ENCODE measurements around the gene POLR1D. TPM values are rescaled to one million over a fixed set of nuclear protein-coding genes. Genes with fewer than 3 reads are reported as not detected.

Gene POLR1D
- total and polyA plus RNA-seq, 2 experiments from 2014 or later, result 53.0 to 66.8 TPM

GRCh38 chr13:27631665-27632064 is 10.0 kb downstream of the POLR1D start:
- peaks cover 5% of the 10 kb centered on the region; the same call in 1 of the 2 replicates for H4K20me1 ChIP-seq (ENCODE audit: insufficient read depth)
- peaks cover 98% of the 10 kb centered on the region for H3K79me2 ChIP-seq (ENCODE audit: insufficient read depth)

GRCh38 chr13:27632214-27632613 is 10.5 kb downstream of the POLR1D start:
- Histone ChIP-seq H3K9ac (no peak overlapping the region), H3K4me1 (ENCODE audit: insufficient read depth) (no peaks in the 10 kb centered on the region), H3K79me2 (ENCODE audit: insufficient read depth) (peaks cover 98% of the 10 kb centered on the region), H3K4me2 (ENCODE audit: unreplicated experiment) (no peak overlapping the region), H2AFZ (no peak overlapping the region), H3K27ac (no peak overlapping the region), H3K27me3 (replicated peaks; ENCODE audit: insufficient read depth) (no peaks in the 10 kb centered on the region), H3K9me3 (ENCODE audit: low read depth) (no peaks in the 10 kb centered on the region), H3F3A (ENCODE audit: insufficient read depth) (0 out of 2 replicates have a peak, but pooled peaks cover 5% of the 10 kb centered on the region), H3K9me2 (ENCODE audit: insufficient read depth) (no peaks in the 10 kb centered on the region), H4K20me1 (ENCODE audit: insufficient read depth) (peaks cover 5% of the 10 kb centered on the region; the same call in 1 of the 2 replicates), H3K36me3 (ENCODE audit: low read depth) (peaks cover 8% of the 10 kb centered on the region; the same call in 1 of the 2 replicates), H3K4me3 (no peak overlapping the region)
- DNase-seq, result no peak
- WGBS, 2 experiments (ENCODE audit: low coverage in 1 of 2, low lambda C conversion rate in 2 of 2, missing lambda C conversion rate in 2 of 2), result 96 to 100% methylated on average over 4 of the region's 4 CpGs
- in situ Hi-C loops (cut with MboI), result no loop called here
- TF ChIP-seq EZH2 (IDR thresholded peaks at IDR 0.05; ENCODE audit: insufficient read depth, poor library complexity, severe bottlenecking) (no peak), EZH2phosphoT487 (IDR thresholded peaks at IDR 0.05; ENCODE audit: insufficient read depth, low read depth) (no peak)

More at GRCh38 chr13:27631665-27632064, 10.0 kb downstream of the POLR1D start:
- WGBS, 2 experiments (ENCODE audit: low coverage in 1 of 2, low lambda C conversion rate in 2 of 2, missing lambda C conversion rate in 2 of 2), result 64 to 76% methylated on average over 2 of the region's 2 CpGs
- no peak for DNase-seq
- peaks cover 8% of the 10 kb centered on the region; the same call in 1 of the 2 replicates for H3K36me3 ChIP-seq (ENCODE audit: low read depth)
- H3K4me3 ChIP-seq, result no peak overlapping the region
- no peaks in the 10 kb centered on the region for H3K27me3 ChIP-seq (replicated peaks; ENCODE audit: insufficient read depth)
- 0 out of 2 replicates have a peak, but pooled peaks cover 4% of the 10 kb centered on the region for H3F3A ChIP-seq (ENCODE audit: insufficient read depth)
- H3K4me2 ChIP-seq (ENCODE audit: unreplicated experiment), result no peak overlapping the region
- no peaks in the 10 kb centered on the region for H3K9me3 ChIP-seq (ENCODE audit: low read depth)
- in situ Hi-C loops (cut with MboI), result no loop called here
- H3K9ac ChIP-seq, result no peak overlapping the region
- H3K4me1 ChIP-seq (ENCODE audit: insufficient read depth), result no peaks in the 10 kb centered on the region
- H3K9me2 ChIP-seq (ENCODE audit: insufficient read depth), result no peaks in the 10 kb centered on the region
- no peak overlapping the region for H3K27ac ChIP-seq
- no peak overlapping the region for H2AFZ ChIP-seq
- TF ChIP-seq EZH2 (IDR thresholded peaks at IDR 0.05; ENCODE audit: insufficient read depth, poor library complexity, severe bottlenecking), result no peak

- no peak overlapping the region for H3K27ac ChIP-seq
- peaks cover 98% of the 10 kb centered on the region for H3K79me2 ChIP-seq (ENCODE audit: insufficient read depth)
- no peak overlapping the region for H3K4me2 ChIP-seq (ENCODE audit: unreplicated experiment)
- H3K9ac ChIP-seq, result no peak overlapping the region
- WGBS, 2 experiments (ENCODE audit: low coverage in 1 of 2, low lambda C conversion rate in 2 of 2, missing lambda C conversion rate in 2 of 2), result 97 to 100% methylated on average over 1 of the region's 1 CpG
- in situ Hi-C loops (cut with MboI), result no loop called here
- H4K20me1 ChIP-seq (ENCODE audit: insufficient read depth), result peaks cover 5% of the 10 kb centered on the region; the same call in 1 of the 2 replicates
- no peaks in the 10 kb centered on the region for H3K9me2 ChIP-seq (ENCODE audit: insufficient read depth)
- H3K36me3 ChIP-seq (ENCODE audit: low read depth), result peaks cover 8% of the 10 kb centered on the region; the same call in 1 of the 2 replicates
- 0 out of 2 replicates have a peak, but pooled peaks cover 5% of the 10 kb centered on the region for H3F3A ChIP-seq (ENCODE audit: insufficient read depth)
- H3K4me1 ChIP-seq (ENCODE audit: insufficient read depth), result no peaks in the 10 kb centered on the region; the same call in 1 of the 2 replicates
- no peak for DNase-seq
- H3K4me3 ChIP-seq, result no peak overlapping the region
- no peak for TF ChIP-seq EZH2phosphoT487 (IDR thresholded peaks at IDR 0.05; ENCODE audit: insufficient read depth, low read depth)
- TF ChIP-seq EZH2 (IDR thresholded peaks at IDR 0.05; ENCODE audit: insufficient read depth, poor library complexity, severe bottlenecking), result no peak
- H3K27me3 ChIP-seq (replicated peaks; ENCODE audit: insufficient read depth), result no peaks in the 10 kb centered on the region
- no peak overlapping the region for H2AFZ ChIP-seq
- H3K9me3 ChIP-seq (ENCODE audit: low read depth), result no peaks in the 10 kb centered on the region
These were observed 11.0 kb downstream of the POLR1D start for GRCh38 chr13:27632648-27633047.

- TF ChIP-seq EZH2phosphoT487 (IDR thresholded peaks at IDR 0.05; ENCODE audit: insufficient read depth, low read depth) (no peak), EZH2 (IDR thresholded peaks at IDR 0.05; ENCODE audit: insufficient read depth, poor library complexity, severe bottlenecking) (no peak)
- Histone ChIP-seq H3K4me3 (no peak overlapping the region), H3K4me1 (ENCODE audit: insufficient read depth) (peaks cover 13% of the 10 kb centered on the region), H3K27me3 (replicated peaks; ENCODE audit: insufficient read depth) (no peaks in the 10 kb centered on the region), H3K9ac (no peak overlapping the region), H3K27ac (no peak overlapping the region), H3K36me3 (ENCODE audit: low read depth) (peaks cover 8% of the 10 kb centered on the region; the same call in 1 of the 2 replicates), H2AFZ (no peak overlapping the region), H4K20me1 (ENCODE audit: insufficient read depth) (peaks cover 5% of the 10 kb centered on the region; the same call in 1 of the 2 replicates), H3K4me2 (ENCODE audit: unreplicated experiment) (no peak overlapping the region), H3K9me3 (ENCODE audit: low read depth) (no peaks in the 10 kb centered on the region), H3K9me2 (ENCODE audit: insufficient read depth) (no peaks in the 10 kb centered on the region), H3F3A (ENCODE audit: insufficient read depth) (peaks cover 17% of the 10 kb centered on the region; the same call in 1 of the 2 replicates), H3K79me2 (ENCODE audit: insufficient read depth) (peaks cover 96% of the 10 kb centered on the region)
- 36 to 55% methylated on average over 2 of the region's 2 CpGs for WGBS, 2 experiments (ENCODE audit: low coverage in 1 of 2, low lambda C conversion rate in 2 of 2, missing lambda C conversion rate in 2 of 2)
- DNase-seq, result no peak
- in situ Hi-C loops (cut with MboI), result no loop called here
These were observed 12.5 kb downstream of the POLR1D start for GRCh38 chr13:27634231-27634630.
